Activated CD8-positive, alpha-beta T cell treated with anti-CD3 and anti-CD28 coated beads for 36 hours (primary cell): Measurements from ENCODE around the gene PRDM8. TPM values are rescaled to one million over a fixed set of nuclear protein-coding genes. Genes with fewer than 3 reads are reported as not detected.

Source experiments
- ATAC-seq: fragments of 200-7000 bp; cut with Tn5 transposase; one replicate; pipeline ENCODE4 v1.10.0; 2021; ENCODE audit warnings: mild to moderate bottlenecking, moderate library complexity
- CTCF ChIA-PET: fragments of 350-600 bp; sonication (Branson Sonifier 250); formaldehyde crosslinking; loops from one replicate; lab custom pipeline; 2021; ENCODE audit warnings: antibody characterized with exemption; lab: Charles Lee
- POLR2A ChIA-PET: fragments of 350-600 bp; sonication (Branson Sonifier 250); formaldehyde crosslinking; loops from one replicate; lab custom pipeline; 2021; ENCODE audit warnings: antibody characterized with exemption; lab: Charles Lee
- DNase-seq: peaks from one replicate; pipeline ENCODE4 v3.0.0-alpha.2; 2020
- H3K27ac Mint-ChIP-seq: one replicate; pipeline ENCODE4 v1.8.0; 2021; ENCODE audit warnings: mild to moderate bottlenecking, mixed read lengths
- H3K27me3 Mint-ChIP-seq: one replicate; pipeline ENCODE4 v1.8.0; 2021; ENCODE audit warnings: mixed read lengths
- H3K36me3 Mint-ChIP-seq: one replicate; pipeline ENCODE4 v1.8.0; 2021; ENCODE audit warnings: low read depth, mixed read lengths
- H3K4me1 Mint-ChIP-seq: one replicate; pipeline ENCODE4 v1.8.0; 2021; ENCODE audit warnings: low read depth, mixed read lengths
- H3K4me3 Mint-ChIP-seq: one replicate; pipeline ENCODE4 v1.8.0; 2021; ENCODE audit warnings: mild to moderate bottlenecking, moderate library complexity, mixed read lengths
- H3K9me3 Mint-ChIP-seq: one replicate; pipeline ENCODE4 v1.8.0; 2021; ENCODE audit warnings: mixed read lengths
- intact Hi-C: fragments of 100-400 bp; cut with micrococcal nuclease; formaldehyde crosslinking; loops from one replicate; pipeline ENCODE4 v1.10.0; 2022
- total RNA-seq, 2 experiments: library from RNA; stranded (reverse); gene quantifications; one replicate each; pipeline ENCODE4 v1.2.3, GENCODE V29; 2021
- TF ChIP-seq, protein P1 (sequence below): fragments of 200-600 bp; IDR thresholded peaks from one replicate; pipeline ENCODE4 v1.8.0; 2022; ENCODE audit warnings: antibody characterized with exemption, mild to moderate bottlenecking

Gene PRDM8
- total RNA-seq, 2 experiments from 2014 or later = 2.8 to 3.2 TPM

DNA sequence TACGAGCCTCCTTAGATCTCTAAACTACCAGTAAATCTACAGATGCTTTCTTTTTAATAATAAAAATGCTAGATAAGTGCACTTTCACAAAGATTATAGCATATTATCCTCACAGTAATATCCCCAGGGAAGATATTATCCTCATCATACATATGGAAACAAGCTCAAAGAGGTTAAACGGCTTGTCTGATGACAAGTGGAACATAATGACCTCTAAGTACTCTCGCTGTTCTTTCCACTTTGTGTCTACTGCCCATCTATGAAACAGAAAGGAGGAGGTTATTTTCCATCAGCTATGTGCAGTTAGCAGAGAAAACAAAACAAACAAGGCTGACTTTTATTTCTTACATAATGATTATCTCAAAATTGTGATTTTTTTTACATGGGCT, 42.8 kb upstream of the PRDM8 start:
- intact Hi-C loops = loop anchor here (1.0 to 2.0 kb wide), 2 partner anchors 19 to 28 kb away; no protein-coding TSS in a partner anchor
- ATAC-seq (peak; percentile 63), DNase-seq (no peak)
- TF ChIP-seq, protein P1, sequence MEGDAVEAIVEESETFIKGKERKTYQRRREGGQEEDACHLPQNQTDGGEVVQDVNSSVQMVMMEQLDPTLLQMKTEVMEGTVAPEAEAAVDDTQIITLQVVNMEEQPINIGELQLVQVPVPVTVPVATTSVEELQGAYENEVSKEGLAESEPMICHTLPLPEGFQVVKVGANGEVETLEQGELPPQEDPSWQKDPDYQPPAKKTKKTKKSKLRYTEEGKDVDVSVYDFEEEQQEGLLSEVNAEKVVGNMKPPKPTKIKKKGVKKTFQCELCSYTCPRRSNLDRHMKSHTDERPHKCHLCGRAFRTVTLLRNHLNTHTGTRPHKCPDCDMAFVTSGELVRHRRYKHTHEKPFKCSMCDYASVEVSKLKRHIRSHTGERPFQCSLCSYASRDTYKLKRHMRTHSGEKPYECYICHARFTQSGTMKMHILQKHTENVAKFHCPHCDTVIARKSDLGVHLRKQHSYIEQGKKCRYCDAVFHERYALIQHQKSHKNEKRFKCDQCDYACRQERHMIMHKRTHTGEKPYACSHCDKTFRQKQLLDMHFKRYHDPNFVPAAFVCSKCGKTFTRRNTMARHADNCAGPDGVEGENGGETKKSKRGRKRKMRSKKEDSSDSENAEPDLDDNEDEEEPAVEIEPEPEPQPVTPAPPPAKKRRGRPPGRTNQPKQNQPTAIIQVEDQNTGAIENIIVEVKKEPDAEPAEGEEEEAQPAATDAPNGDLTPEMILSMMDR = no peak
- Mint-ChIP-seq H3K4me3 (peak overlapping the region; percentile 30), H3K4me1 (peaks cover 34% of the 10 kb centered on the region), H3K27me3 (no peaks in the 10 kb centered on the region), H3K9me3 (peaks cover 8% of the 10 kb centered on the region), H3K36me3 (no peaks in the 10 kb centered on the region), H3K27ac (peak overlapping the region; percentile 91)
- ChIA-PET POLR2A (interaction anchor here (0.8 to 1.3 kb wide), 3 partner anchors 18 to 29 kb away, joined by 3 to 6 read pairs (median 3); no protein-coding TSS in a partner anchor), CTCF (interaction anchor here (0.9 to 4.6 kb wide), 8 partner anchors 16 to 48 kb away, joined by 3 to 25 read pairs (median 6); no protein-coding TSS in a partner anchor)

DNA sequence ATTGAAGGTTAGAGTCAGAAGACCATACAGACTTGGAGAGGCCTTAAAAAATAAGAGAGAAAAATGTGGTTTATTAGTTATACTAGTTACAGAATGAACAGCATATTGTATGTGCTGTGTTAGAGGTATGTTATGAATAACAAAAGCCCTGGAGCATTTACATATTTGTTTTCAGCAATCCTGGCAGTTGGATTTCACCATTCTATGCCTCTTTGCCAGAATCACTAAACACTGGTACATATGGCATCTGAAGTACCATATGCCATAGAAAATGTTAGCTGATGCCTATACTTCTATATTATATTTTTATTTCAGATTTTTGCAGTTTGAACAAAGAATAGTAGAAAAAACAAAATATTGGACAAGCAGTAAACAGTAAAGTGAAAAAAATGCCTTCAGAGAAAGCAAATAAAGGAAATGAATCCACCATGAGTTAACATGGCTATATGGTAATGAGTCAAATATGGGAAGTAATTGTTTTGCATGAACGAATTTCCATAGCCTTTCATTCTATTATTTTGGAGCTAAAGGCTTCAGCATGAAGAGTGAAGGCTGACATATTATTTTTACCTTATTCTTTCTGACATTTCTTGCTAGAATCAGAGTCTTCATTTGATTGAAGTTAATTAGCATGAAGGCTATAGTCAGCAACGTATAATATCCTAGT, 41.9 kb upstream of the PRDM8 start:
- TF ChIP-seq, protein P1 = no peak
- intact Hi-C loops = loop anchor here (2.0 kb wide), 1 partner anchor 29 kb away; no protein-coding TSS in a partner anchor
- peaks cover 8% of the 10 kb centered on the region for H3K9me3 Mint-ChIP-seq
- DNase-seq = no peak
- ChIA-PET POLR2A (interaction anchor here (1.1 kb wide), 1 partner anchor 27 kb away, joined by 3 read pairs; no protein-coding TSS in a partner anchor), CTCF (interaction anchor here (0.8 to 4.6 kb wide), 8 partner anchors 12 to 30 kb away, joined by 3 to 25 read pairs (median 4); no protein-coding TSS in a partner anchor)
- peaks cover 34% of the 10 kb centered on the region for H3K4me1 Mint-ChIP-seq
- H3K36me3 Mint-ChIP-seq = no peaks in the 10 kb centered on the region
- H3K27me3 Mint-ChIP-seq = no peaks in the 10 kb centered on the region
- no peak overlapping the region for H3K4me3 Mint-ChIP-seq
- no peak for ATAC-seq
- peak overlapping the region; percentile 91 for H3K27ac Mint-ChIP-seq

DNA sequence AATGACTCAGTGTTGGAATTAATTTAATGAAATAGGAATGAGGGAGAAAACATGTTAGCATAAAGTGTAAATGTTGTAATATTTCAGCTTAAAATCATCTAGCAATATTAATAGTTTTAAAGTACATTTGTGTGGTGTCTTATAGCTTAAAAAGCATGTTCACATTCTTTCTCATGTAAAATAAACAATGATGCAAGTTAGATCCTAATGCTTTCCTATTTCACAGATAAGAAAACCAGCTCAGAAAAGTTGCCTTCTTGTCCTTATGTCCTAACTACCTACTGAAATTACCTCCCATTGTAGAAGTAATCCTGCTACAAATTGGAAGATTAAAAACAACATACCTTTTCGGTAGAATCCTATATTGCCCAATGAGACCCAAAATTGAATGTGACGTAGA, 40.9 kb upstream of the PRDM8 start:
- DNase-seq (no peak), ATAC-seq (no peak)
- POLR2A ChIA-PET = no interaction called here
- TF ChIP-seq, protein P1 = no peak
- no peaks in the 10 kb centered on the region for H3K27me3 Mint-ChIP-seq
- CTCF ChIA-PET = interaction anchor here (1.0 to 4.6 kb wide), 6 partner anchors 10 to 26 kb away, joined by 3 to 25 read pairs (median 4); no protein-coding TSS in a partner anchor
- no peaks in the 10 kb centered on the region for H3K36me3 Mint-ChIP-seq
- no peak overlapping the region for H3K4me3 Mint-ChIP-seq
- intact Hi-C loops = no loop called here
- H3K27ac Mint-ChIP-seq = no peak overlapping the region
- H3K9me3 Mint-ChIP-seq = peaks cover 8% of the 10 kb centered on the region
- peaks cover 34% of the 10 kb centered on the region for H3K4me1 Mint-ChIP-seq

DNA sequence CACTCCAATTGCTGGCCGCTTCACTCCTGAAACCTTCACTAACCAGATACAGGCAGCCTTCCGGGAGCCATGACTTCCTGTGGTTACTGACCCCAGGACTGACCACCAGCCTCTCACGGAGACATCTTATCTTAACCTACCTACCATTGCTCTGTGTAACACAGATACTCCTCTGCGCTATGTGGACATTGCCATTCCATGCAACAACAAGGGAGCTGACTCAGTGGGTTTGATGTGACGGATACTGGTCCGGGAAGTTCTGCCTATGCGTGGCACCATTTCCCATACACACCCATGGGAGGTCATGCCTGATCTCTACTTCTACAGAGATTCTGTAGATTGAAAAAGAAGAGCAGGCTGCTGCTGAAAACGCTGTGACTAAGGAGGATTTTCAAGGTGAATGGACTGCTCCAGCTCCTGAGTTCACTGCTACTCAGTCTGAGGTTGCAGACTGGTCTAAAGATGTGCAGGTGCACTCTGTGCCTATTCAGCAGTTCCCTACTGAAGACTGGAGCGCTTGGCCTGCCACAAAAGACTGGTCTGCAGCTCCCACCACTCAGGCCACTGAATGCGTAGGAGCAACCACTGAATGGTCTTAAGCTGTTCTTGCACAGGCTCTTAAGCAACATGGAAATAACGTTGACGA, 35.8 kb upstream of the PRDM8 start:
- TF ChIP-seq, protein P1 = no peak
- Mint-ChIP-seq H3K27me3 (peaks cover 2% of the 10 kb centered on the region), H3K36me3 (no peaks in the 10 kb centered on the region), H3K4me1 (peaks cover 13% of the 10 kb centered on the region), H3K27ac (no peak overlapping the region), H3K4me3 (no peak overlapping the region), H3K9me3 (peaks cover 8% of the 10 kb centered on the region)
- ChIA-PET CTCF (no interaction called here), POLR2A (interaction anchor here (2.0 kb wide), 1 partner anchor 10 kb away, joined by 5 read pairs; no protein-coding TSS in a partner anchor)
- DNase-seq (no peak), ATAC-seq (no peak)
- intact Hi-C loops = no loop called here
